Chondrocyte (in vitro differentiated cells): ENCODE measurements around the gene KRT2. TPM values are rescaled to one million over a fixed set of nuclear protein-coding genes. Genes with fewer than 3 reads are reported as not detected.

Experiments used
- DNase-seq: peaks from one replicate; pipeline ENCODE4 v3.0.0; 2021; ENCODE audit warnings: mixed read lengths, low spot score
- H3K27ac Mint-ChIP-seq: one replicate; pipeline ENCODE4 v1.8.0; 2021; ENCODE audit warnings: mild to moderate bottlenecking, moderate library complexity, mixed read lengths; ENCODE audit not compliant: unreplicated experiment
- H3K27me3 Mint-ChIP-seq: 2 replicates; pipeline ENCODE4 v1.8.0; 2021; ENCODE audit warnings: low read depth, mixed read lengths
- H3K36me3 Mint-ChIP-seq: 2 replicates; pipeline ENCODE4 v1.8.0; 2021; ENCODE audit warnings: low read depth, mixed read lengths
- H3K4me1 Mint-ChIP-seq: 2 replicates; pipeline ENCODE4 v1.8.0; 2021; ENCODE audit warnings: low read depth, mild to moderate bottlenecking, mixed read lengths
- H3K4me3 Mint-ChIP-seq: one replicate; pipeline ENCODE4 v1.8.0; 2021; ENCODE audit warnings: mild to moderate bottlenecking, moderate library complexity, mixed read lengths; ENCODE audit not compliant: unreplicated experiment
- H3K9me3 Mint-ChIP-seq: 2 replicates; pipeline ENCODE4 v1.8.0; 2021; ENCODE audit warnings: low read depth, mixed read lengths
- CTCF ChIP-seq: fragments of 200-600 bp; sonication (generic); IDR thresholded peaks from 2 replicates; pipeline ENCODE4 v1.5.0; 2021; ENCODE audit warnings: antibody characterized with exemption, mild to moderate bottlenecking, moderate library complexity
- total RNA-seq: library from RNA; stranded (reverse); gene quantifications from 3 replicates; pipeline ENCODE4 v1.2.1, GENCODE V29; 2021

The KRT2 gene
- total RNA-seq, 1 donor from 2014 or later = not detected

DNA sequence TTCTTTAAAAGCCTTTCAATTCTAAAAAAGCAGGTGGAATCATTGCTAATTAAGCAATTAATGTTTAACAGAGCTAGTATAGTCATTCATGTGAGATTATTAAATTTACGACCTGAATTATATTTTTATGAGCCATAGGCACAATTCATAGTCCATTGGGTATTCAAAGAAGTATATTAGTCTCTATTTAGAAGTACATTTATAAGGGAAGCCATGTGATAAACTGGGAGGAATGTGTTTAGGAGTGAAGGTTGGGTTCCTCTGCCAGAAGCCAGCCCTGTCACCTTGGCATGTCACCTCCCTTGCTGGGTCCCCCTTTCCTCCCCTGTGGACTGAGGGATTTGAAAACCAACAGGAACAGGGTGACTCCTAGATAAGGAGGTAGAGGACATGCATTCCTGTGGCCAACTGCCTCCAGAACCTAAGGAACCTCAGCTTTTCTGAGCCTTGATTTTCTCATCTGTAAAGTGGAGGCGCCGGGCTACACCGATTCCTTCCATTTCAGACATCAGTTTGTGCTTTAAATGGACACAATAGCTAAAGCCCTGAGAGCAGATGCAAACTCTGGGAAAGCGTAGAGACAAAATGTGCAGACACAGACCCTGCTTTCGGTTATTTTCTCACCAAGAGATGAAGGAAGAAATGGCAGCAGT is 5.4 kb upstream of the KRT2 start:
- Mint-ChIP-seq H3K27me3 (peaks cover 77% of the 10 kb centered on the region), H3K4me3 (no peak overlapping the region), H3K9me3 (no peaks in the 10 kb centered on the region), H3K27ac (no peak overlapping the region), H3K36me3 (no peaks in the 10 kb centered on the region), H3K4me1 (no peaks in the 10 kb centered on the region)
- no peak for TF ChIP-seq CTCF
- no peak for DNase-seq

DNA sequence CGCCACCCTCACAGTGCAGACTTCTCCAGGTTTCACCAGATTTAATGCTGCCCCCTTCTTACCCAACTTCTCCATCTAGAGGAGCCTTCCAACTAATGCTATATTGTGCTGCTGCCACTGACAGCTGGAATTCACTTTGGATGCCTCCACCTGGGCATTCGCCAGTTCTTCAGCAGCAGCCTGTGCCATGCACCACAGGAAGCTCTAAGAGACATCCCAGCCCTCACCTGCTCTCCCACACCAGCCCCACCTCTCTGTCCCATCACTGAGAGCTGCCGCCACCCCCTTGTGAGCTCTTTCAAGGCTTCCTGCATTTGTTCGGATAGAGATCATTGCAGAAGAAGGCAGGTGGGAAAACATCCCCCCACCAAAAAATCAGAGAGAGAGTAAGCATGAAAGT is 4.6 kb upstream of the KRT2 start:
- no peak for DNase-seq
- Mint-ChIP-seq H3K27me3 (peaks cover 73% of the 10 kb centered on the region), H3K4me3 (no peak overlapping the region), H3K4me1 (no peaks in the 10 kb centered on the region), H3K27ac (no peak overlapping the region), H3K36me3 (no peaks in the 10 kb centered on the region), H3K9me3 (no peaks in the 10 kb centered on the region)
- no peak for TF ChIP-seq CTCF

- no peaks in the 10 kb centered on the region for H3K9me3 Mint-ChIP-seq
- H3K36me3 Mint-ChIP-seq = no peaks in the 10 kb centered on the region
- no peak for DNase-seq
- no peaks in the 10 kb centered on the region for H3K4me1 Mint-ChIP-seq
- TF ChIP-seq CTCF = no peak
- no peak overlapping the region for H3K27ac Mint-ChIP-seq
- peaks cover 69% of the 10 kb centered on the region for H3K27me3 Mint-ChIP-seq
- H3K4me3 Mint-ChIP-seq = no peak overlapping the region
Measured at GRCh38 chr12:52655720-52656124, 3.7 kb upstream of the KRT2 start.

DNA sequence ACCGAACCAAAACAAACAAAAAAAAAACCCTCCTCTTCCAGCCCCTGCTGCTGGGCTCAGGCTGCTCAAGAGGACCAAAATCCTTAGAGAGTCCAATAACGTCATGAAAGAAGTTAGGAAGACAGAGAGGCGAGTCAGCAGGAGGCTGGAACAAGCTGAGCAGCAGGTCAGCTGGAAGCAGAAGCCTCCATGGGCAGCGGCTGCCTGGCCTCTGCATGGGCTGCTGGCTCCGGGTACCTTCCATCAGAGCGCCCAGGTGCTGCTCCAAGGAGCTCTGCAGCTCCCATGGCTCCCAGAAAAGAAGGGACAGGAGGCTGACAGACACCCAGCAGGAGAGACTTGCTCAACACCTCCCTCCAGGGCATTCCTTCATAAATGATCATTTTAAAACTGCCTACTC is 3.2 kb upstream of the KRT2 start:
- TF ChIP-seq CTCF = no peak
- no peak for DNase-seq
- H3K27ac Mint-ChIP-seq = no peak overlapping the region
- H3K4me3 Mint-ChIP-seq = no peak overlapping the region
- peaks cover 73% of the 10 kb centered on the region for H3K27me3 Mint-ChIP-seq
- H3K4me1 Mint-ChIP-seq = no peaks in the 10 kb centered on the region
- no peaks in the 10 kb centered on the region for H3K36me3 Mint-ChIP-seq
- H3K9me3 Mint-ChIP-seq = no peaks in the 10 kb centered on the region

DNA sequence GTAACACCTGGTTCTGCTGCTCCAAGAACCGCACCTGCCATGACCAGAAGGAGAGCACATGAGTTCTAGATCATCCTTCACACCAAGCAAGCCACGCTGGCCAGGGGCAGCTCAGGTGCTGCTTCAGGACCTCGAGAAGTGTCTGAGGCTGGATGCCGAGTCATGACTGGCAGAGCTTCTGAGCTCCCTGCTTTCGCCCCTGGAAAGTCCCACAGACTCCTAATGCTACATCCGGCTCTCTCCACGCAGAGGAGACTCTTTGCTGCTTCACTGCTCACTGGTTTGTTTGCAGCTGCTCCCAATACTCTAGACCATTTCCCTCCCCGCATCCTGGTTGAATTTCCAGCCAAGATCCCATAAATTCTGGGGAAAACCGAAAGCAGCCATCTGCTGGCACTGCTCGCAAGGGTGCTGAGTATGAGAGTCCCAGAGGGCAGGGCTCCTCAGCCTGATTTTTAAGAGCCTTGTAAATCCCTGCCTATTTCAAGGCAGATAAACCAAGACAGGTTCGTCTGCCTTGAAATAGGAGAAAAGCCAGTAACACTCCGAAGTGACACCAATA is 1.4 kb downstream of the KRT2 start:
- no peak overlapping the region for H3K27ac Mint-ChIP-seq
- H3K27me3 Mint-ChIP-seq = peaks cover 65% of the 10 kb centered on the region
- H3K4me3 Mint-ChIP-seq = no peak overlapping the region
- H3K4me1 Mint-ChIP-seq = no peaks in the 10 kb centered on the region
- no peak for TF ChIP-seq CTCF
- DNase-seq = no peak
- H3K36me3 Mint-ChIP-seq = no peaks in the 10 kb centered on the region
- no peaks in the 10 kb centered on the region for H3K9me3 Mint-ChIP-seq
